ENCODE results near the gene PACSIN2. TPM values are rescaled to one million over a fixed set of nuclear protein-coding genes. Genes with fewer than 3 reads are reported as not detected.
A peak's percentile ranks its signal among the peaks of the same experiment; 100 is the strongest.

The PACSIN2 gene
- total and polyA plus RNA-seq, 2 of the 13 experiments (the other 11 are each of a cell fraction or from before 2014, with no cell fraction given), result 54.1 to 68.8 TPM

- TF ChIP-seq, protein P1, sequence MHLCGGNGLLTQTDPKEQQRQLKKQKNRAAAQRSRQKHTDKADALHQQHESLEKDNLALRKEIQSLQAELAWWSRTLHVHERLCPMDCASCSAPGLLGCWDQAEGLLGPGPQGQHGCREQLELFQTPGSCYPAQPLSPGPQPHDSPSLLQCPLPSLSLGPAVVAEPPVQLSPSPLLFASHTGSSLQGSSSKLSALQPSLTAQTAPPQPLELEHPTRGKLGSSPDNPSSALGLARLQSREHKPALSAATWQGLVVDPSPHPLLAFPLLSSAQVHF (CRISPR knock-in tag; IDR thresholded peaks at IDR 0.05), result no peak
- TF ChIP-seq ZEB1 (IDR thresholded peaks at IDR 0.05; ENCODE audit: insufficient replicate concordance, low read depth), result peak; percentile 90
- peak; percentile 51; the same call in 1 of the 2 replicates for TF ChIP-seq CREM (IDR thresholded peaks at IDR 0.05)
- TF ChIP-seq CREM (CRISPR knock-in tag; IDR thresholded peaks at IDR 0.05), result no peak
- TF ChIP-seq CCDC6 (CRISPR knock-in tag; IDR thresholded peaks at IDR 0.05), result no peak
- peak; percentile 72 for TF ChIP-seq ZNF331 (CRISPR knock-in tag; IDR thresholded peaks at IDR 0.05)
- TF ChIP-seq, protein P2, sequence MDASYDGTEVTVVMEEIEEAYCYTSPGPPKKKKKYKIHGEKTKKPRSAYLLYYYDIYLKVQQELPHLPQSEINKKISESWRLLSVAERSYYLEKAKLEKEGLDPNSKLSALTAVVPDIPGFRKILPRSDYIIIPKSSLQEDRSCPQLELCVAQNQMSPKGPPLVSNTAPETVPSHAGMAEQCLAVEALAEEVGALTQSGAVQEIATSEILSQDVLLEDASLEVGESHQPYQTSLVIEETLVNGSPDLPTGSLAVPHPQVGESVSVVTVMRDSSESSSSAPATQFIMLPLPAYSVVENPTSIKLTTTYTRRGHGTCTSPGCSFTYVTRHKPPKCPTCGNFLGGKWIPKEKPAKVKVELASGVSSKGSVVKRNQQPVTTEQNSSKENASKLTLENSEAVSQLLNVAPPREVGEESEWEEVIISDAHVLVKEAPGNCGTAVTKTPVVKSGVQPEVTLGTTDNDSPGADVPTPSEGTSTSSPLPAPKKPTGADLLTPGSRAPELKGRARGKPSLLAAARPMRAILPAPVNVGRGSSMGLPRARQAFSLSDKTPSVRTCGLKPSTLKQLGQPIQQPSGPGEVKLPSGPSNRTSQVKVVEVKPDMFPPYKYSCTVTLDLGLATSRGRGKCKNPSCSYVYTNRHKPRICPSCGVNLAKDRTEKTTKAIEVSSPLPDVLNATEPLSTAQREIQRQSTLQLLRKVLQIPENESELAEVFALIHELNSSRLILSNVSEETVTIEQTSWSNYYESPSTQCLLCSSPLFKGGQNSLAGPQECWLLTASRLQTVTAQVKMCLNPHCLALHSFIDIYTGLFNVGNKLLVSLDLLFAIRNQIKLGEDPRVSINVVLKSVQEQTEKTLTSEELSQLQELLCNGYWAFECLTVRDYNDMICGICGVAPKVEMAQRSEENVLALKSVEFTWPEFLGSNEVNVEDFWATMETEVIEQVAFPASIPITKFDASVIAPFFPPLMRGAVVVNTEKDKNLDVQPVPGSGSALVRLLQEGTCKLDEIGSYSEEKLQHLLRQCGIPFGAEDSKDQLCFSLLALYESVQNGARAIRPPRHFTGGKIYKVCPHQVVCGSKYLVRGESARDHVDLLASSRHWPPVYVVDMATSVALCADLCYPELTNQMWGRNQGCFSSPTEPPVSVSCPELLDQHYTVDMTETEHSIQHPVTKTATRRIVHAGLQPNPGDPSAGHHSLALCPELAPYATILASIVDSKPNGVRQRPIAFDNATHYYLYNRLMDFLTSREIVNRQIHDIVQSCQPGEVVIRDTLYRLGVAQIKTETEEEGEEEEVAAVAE (CRISPR knock-in tag; IDR thresholded peaks at IDR 0.05; ENCODE audit: borderline replicate concordance), result 0 out of 2 replicates have a peak, but pooled peaks have one; percentile 42
- TF ChIP-seq ZNF83 (CRISPR knock-in tag; IDR thresholded peaks at IDR 0.05; ENCODE audit: borderline replicate concordance), result no peak
- TF ChIP-seq POLR2AphosphoS2 (IDR thresholded peaks at IDR 0.05; ENCODE audit: low read depth, low read length), result no peak
- peak; percentile 95 for TF ChIP-seq ELF3 (CRISPR knock-in tag; IDR thresholded peaks at IDR 0.05)
- no peak for TF ChIP-seq MYNN (CRISPR knock-in tag; IDR thresholded peaks at IDR 0.05; ENCODE audit: low read depth)
- TF ChIP-seq ZFP36L2 (CRISPR knock-in tag; IDR thresholded peaks at IDR 0.05), result no peak
- TF ChIP-seq POLR2G (IDR thresholded peaks at IDR 0.05; ENCODE audit: low read depth, low read length), result peak; percentile 87
- no peak for TF ChIP-seq ZSCAN21 (CRISPR knock-in tag; IDR thresholded peaks at IDR 0.05; ENCODE audit: borderline replicate concordance)
- TF ChIP-seq ZNF275 (CRISPR knock-in tag; IDR thresholded peaks at IDR 0.05; ENCODE audit: borderline replicate concordance), result 0 out of 2 replicates have a peak, but pooled peaks have one; percentile 58
- TF ChIP-seq, protein P3, sequence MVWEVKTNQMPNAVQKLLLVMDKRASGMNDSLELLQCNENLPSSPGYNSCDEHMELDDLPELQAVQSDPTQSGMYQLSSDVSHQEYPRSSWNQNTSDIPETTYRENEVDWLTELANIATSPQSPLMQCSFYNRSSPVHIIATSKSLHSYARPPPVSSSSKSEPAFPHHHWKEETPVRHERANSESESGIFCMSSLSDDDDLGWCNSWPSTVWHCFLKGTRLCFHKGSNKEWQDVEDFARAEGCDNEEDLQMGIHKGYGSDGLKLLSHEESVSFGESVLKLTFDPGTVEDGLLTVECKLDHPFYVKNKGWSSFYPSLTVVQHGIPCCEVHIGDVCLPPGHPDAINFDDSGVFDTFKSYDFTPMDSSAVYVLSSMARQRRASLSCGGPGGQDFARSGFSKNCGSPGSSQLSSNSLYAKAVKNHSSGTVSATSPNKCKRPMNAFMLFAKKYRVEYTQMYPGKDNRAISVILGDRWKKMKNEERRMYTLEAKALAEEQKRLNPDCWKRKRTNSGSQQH (CRISPR knock-in tag; IDR thresholded peaks at IDR 0.05; ENCODE audit: low read depth), result 0 out of 2 replicates have a peak, but pooled peaks have one; percentile 30
- TF ChIP-seq ZMAT5 (CRISPR knock-in tag; IDR thresholded peaks at IDR 0.05; ENCODE audit: borderline replicate concordance, low read depth), result no peak
- peak; percentile 54; the same call in 1 of the 2 replicates for TF ChIP-seq ZNF788 (CRISPR knock-in tag; IDR thresholded peaks at IDR 0.05; ENCODE audit: borderline replicate concordance)
- no peak for TF ChIP-seq STAT6 (CRISPR knock-in tag; IDR thresholded peaks at IDR 0.05; ENCODE audit: borderline replicate concordance)
- no peak for TF ChIP-seq NKX3-1 (CRISPR knock-in tag; IDR thresholded peaks at IDR 0.05)
Observed at GRCh38 chr22:43018615-43019014, 3.7 kb upstream of the PACSIN2 start (continued).
